HEK293 (cell line): ENCODE results near the gene BCL2L11.

Experiments
- BCL11A ChIP-seq: fragments of 450-650 bp; formaldehyde crosslinking; IDR thresholded peaks from 2 replicates; pipeline ENCODE4 v1.5.1; 2016; ENCODE audit warnings: low read depth, missing biosample characterization, missing genetic modification characterization
- CTCF ChIP-seq: fragments of 450-650 bp; formaldehyde crosslinking; IDR thresholded peaks from 2 replicates; pipeline ENCODE4 v1.5.1; 2016; ENCODE audit warnings: missing biosample characterization, missing genetic modification characterization
- TCF7L2 ChIP-seq: IDR thresholded peaks from 2 replicates; pipeline ENCODE4 v1.6.1; 2011; ENCODE audit warnings: low read depth, mild to moderate bottlenecking, inconsistent platforms, low read length, moderate library complexity, borderline replicate concordance
- ZBTB21 ChIP-seq: fragments of 450-650 bp; formaldehyde crosslinking; IDR thresholded peaks from 2 replicates; pipeline ENCODE4 v1.5.1; 2017; ENCODE audit warnings: missing biosample characterization, missing genetic modification characterization
- ZNF514 ChIP-seq: fragments of 450-650 bp; formaldehyde crosslinking; IDR thresholded peaks from 2 replicates; pipeline ENCODE4 v1.5.1; 2016; ENCODE audit warnings: missing biosample characterization, missing genetic modification characterization
- ZNF791 ChIP-seq: fragments of 450-650 bp; formaldehyde crosslinking; IDR thresholded peaks from 2 replicates; pipeline ENCODE4 v1.5.1; 2016; ENCODE audit warnings: missing biosample characterization, missing genetic modification characterization

DNA sequence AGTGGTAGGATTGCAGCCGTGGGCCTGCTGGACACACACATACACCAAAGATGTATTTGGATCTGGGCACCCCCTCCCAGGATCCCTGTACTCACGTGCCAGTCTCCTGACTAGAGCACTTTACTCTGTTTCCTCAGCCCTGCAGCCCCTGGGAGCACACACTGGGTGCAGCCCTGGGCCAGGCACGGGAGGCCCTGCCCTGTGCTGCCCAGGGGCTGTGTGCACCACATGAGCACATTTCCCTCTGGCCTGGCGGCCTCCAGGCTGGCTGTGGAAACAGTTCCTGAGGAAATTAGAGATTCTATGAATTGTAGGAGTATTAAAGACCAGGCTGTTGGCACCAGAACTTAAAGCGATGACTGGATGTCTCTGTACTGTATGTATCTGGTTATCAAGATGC is 45.4 kb downstream of the BCL2L11 start:
- TF ChIP-seq CTCF (tag by site-specific recombination), result no peak
- TF ChIP-seq BCL11A (tag by site-specific recombination), result no peak
- TF ChIP-seq ZNF514 (tag by site-specific recombination), result no peak
- TF ChIP-seq ZBTB21 (tag by site-specific recombination), result no peak
- TF ChIP-seq TCF7L2, result no peak
- TF ChIP-seq ZNF791 (tag by site-specific recombination), result no peak
